ENCODE measurements around the gene EPB41L3.
A peak's percentile ranks its signal among the peaks of the same experiment; 100 is the strongest.

Gene EPB41L3

GRCh38 chr18:5456577-5457461, 87.0 kb downstream of the EPB41L3 start:
- H3K27ac ChIP-seq = no peak overlapping the region
- TF ChIP-seq ZFX (IDR thresholded peaks at IDR 0.05; ENCODE audit: borderline replicate concordance) (no peak), CTCF (IDR thresholded peaks at IDR 0.05) (0 out of 2 replicates have a peak, but pooled peaks have one; percentile 10)

- no peak overlapping the region for H3K27ac ChIP-seq
- TF ChIP-seq CTCF (IDR thresholded peaks at IDR 0.05) (no peak), ZFX (IDR thresholded peaks at IDR 0.05; ENCODE audit: borderline replicate concordance) (no peak)
These were observed 88.1 kb downstream of the EPB41L3 start for GRCh38 chr18:5455674-5456073.

- H3K27ac ChIP-seq = no peak overlapping the region
- no peak for TF ChIP-seq ZFX (IDR thresholded peaks at IDR 0.05; ENCODE audit: borderline replicate concordance)
- TF ChIP-seq CTCF (IDR thresholded peaks at IDR 0.05) = no peak
These were observed 90.8 kb downstream of the EPB41L3 start for GRCh38 chr18:5452943-5453443.

GRCh38 chr18:5451871-5452270, 91.9 kb downstream of the EPB41L3 start:
- TF ChIP-seq ZFX (IDR thresholded peaks at IDR 0.05; ENCODE audit: borderline replicate concordance) (no peak), CTCF (IDR thresholded peaks at IDR 0.05) (no peak)
- H3K27ac ChIP-seq = no peak overlapping the region

- TF ChIP-seq ZFX (IDR thresholded peaks at IDR 0.05; ENCODE audit: borderline replicate concordance) = no peak
- TF ChIP-seq CTCF (IDR thresholded peaks at IDR 0.05) = no peak
- no peak overlapping the region for H3K27ac ChIP-seq
These were observed 92.6 kb downstream of the EPB41L3 start for GRCh38 chr18:5451150-5451549.

GRCh38 chr18:5449858-5450509, 93.8 kb downstream of the EPB41L3 start:
- H3K27ac ChIP-seq = no peak overlapping the region
- no peak for TF ChIP-seq CTCF (IDR thresholded peaks at IDR 0.05)
- TF ChIP-seq ZFX (IDR thresholded peaks at IDR 0.05; ENCODE audit: borderline replicate concordance) = no peak

GRCh38 chr18:5447442-5447841, 96.4 kb downstream of the EPB41L3 start:
- no peak overlapping the region for H3K27ac ChIP-seq
- TF ChIP-seq ZFX (IDR thresholded peaks at IDR 0.05; ENCODE audit: borderline replicate concordance) = no peak
- TF ChIP-seq CTCF (IDR thresholded peaks at IDR 0.05) = no peak

All from 22Rv1 (cell line).